Activated naive CD4-positive, alpha-beta T cell (primary cell): ENCODE measurements around the gene SMIM34.

Experiments
- DNase-seq, 4 experiments: peaks; one replicate each; lab custom pipeline; 2025; lab: John Stamatoyannopoulos, UW

SMIM34 gene

GRCh38 chr21:34372321-34372720 is 51.4 kb downstream of the SMIM34 start:
- DNase-seq: no peak

- DNase-seq: no peak
Measured at GRCh38 chr21:34369741-34370140, 54.0 kb downstream of the SMIM34 start.
